HCT116 (cell line): ENCODE results near the gene IL1RAP. TPM values are rescaled to one million over a fixed set of nuclear protein-coding genes. Genes with fewer than 3 reads are reported as not detected.

Source experiments
- ATAC-seq: fragments of 200-7000 bp; cut with Tn5 transposase; 2 replicates; pipeline ENCODE4 v1.9.1; 2020; ENCODE audit warnings: mild to moderate bottlenecking, moderate library complexity
- BruUV-seq: library from RNA; stranded (reverse); fragments of 400-500 nt; replicated peaks from 2 replicates; lab custom pipeline; 2021; lab: Mats Ljungman, UMichigan
- CTCF ChIA-PET: fragments of 300-600 bp; sonication (Branson Sonifier 250); formaldehyde crosslinking; loops from one replicate; lab custom pipeline; 2021; ENCODE audit warnings: antibody characterized with exemption; lab: Charles Lee
- POLR2A ChIA-PET: fragments of 300-600, 350-600 bp; sonication (Branson Sonifier 250); formaldehyde crosslinking; loops from one replicate; lab custom pipeline; 2021; ENCODE audit warnings: antibody characterized with exemption; lab: Charles Lee
- RAD21 ChIA-PET, 2 experiments: fragments of 300-600 bp; sonication (Branson Sonifier 250); formaldehyde crosslinking; loops; one replicate each; lab custom pipeline; 2023; ENCODE audit warnings: low total read pairs in 2 of 2; ENCODE audit not compliant: uncharacterized antibody in 2 of 2, unreplicated experiment in 2 of 2, low non-redundant PET in 1 of 2; lab: Charles Lee
- DNase-seq: peaks from one replicate; pipeline ENCODE4 v3.0.0-alpha.2; 2010; ENCODE audit warnings: low read depth, low spot score
- H2AFZ ChIP-seq: fragments of 200-600 bp; shearing (Covaris generic), sonication (generic); 2 replicates; pipeline ENCODE4 v1.6.1; 2017; ENCODE audit warnings: low read depth, mixed run types, mixed read lengths, antibody characterized with exemption, low read length; ENCODE audit not compliant: poor library complexity, severe bottlenecking
- H3K27ac ChIP-seq: 2 replicates; pipeline ENCODE4 v1.5.1; 2012; ENCODE audit warnings: low read depth, low read length
- H3K27me3 ChIP-seq: fragments of 200-600 bp; sonication (generic); 2 replicates; pipeline ENCODE4 v1.6.1; 2016; ENCODE audit warnings: mixed run types, low read length, mixed read lengths; ENCODE audit not compliant: insufficient read depth
- H3K36me3 ChIP-seq, 2 experiments: fragments of 200-500 bp in 1 of 2; fragments of 200-600 bp in 1 of 2; sonication (Bioruptor generic) in 1 of 2; sonication (generic) in 1 of 2; 2 replicates each; pipeline versions ENCODE4 v1.5.1 to v1.6.1; 2014 to 2016; ENCODE audit warnings: low read length in 2 of 2, inconsistent platforms in 1 of 2, mixed read lengths in 1 of 2, mixed run types in 1 of 2; ENCODE audit not compliant: insufficient read depth in 2 of 2, control insufficient read depth in 1 of 2
- H3K4me1 ChIP-seq, 2 experiments: fragments of 200-600 bp in 1 of 2; sonication (generic) in 1 of 2; 2 replicates each; pipeline versions ENCODE4 v1.5.1 to v1.6.1; 2012 to 2017; ENCODE audit warnings: low read length in 2 of 2, inconsistent platforms in 1 of 2, mild to moderate bottlenecking in 1 of 2, mixed read lengths in 1 of 2, mixed run types in 1 of 2, moderate library complexity in 1 of 2; ENCODE audit not compliant: insufficient read depth in 2 of 2, control insufficient read depth in 1 of 2
- H3K4me2 ChIP-seq: fragments of 200-600 bp; sonication (generic); 2 replicates; pipeline ENCODE4 v1.6.1; 2017; ENCODE audit warnings: mixed run types, low read length, mixed read lengths
- H3K4me3 ChIP-seq, 2 experiments: fragments of 200-600 bp in 1 of 2; sonication (generic) in 1 of 2; replicated peaks in 1 of 2; 2 replicates each; pipeline ENCODE4 v1.5.1; 2011 to 2016; ENCODE audit warnings: low read length in 2 of 2, control low read depth in 1 of 2, low read depth in 1 of 2, mild to moderate bottlenecking in 1 of 2, mixed read lengths in 1 of 2, mixed run types in 1 of 2
- H3K79me2 ChIP-seq: fragments of 200-600 bp; sonication (generic); 2 replicates; pipeline ENCODE4 v1.6.1; 2017; ENCODE audit warnings: mild to moderate bottlenecking, mixed run types, low read length, moderate library complexity, mixed read lengths; ENCODE audit not compliant: insufficient read depth
- H3K9ac ChIP-seq: fragments of 200-600 bp; sonication (generic); 2 replicates; pipeline ENCODE4 v1.6.1; 2016; ENCODE audit warnings: low read length, mixed read lengths
- H3K9me2 ChIP-seq: fragments of 200-600 bp; sonication (generic), shearing (Covaris generic); 2 replicates; pipeline ENCODE4 v1.6.1; 2017; ENCODE audit warnings: mixed run types, mild to moderate bottlenecking, moderate library complexity; ENCODE audit not compliant: insufficient read depth
- H3K9me3 ChIP-seq, 2 experiments: fragments of 200-500 bp in 1 of 2; fragments of 200-600 bp in 1 of 2; sonication (Bioruptor generic) in 1 of 2; sonication (generic) in 1 of 2; 2 replicates each; pipeline ENCODE4 v1.6.1; 2014 to 2017; ENCODE audit warnings: low read length in 2 of 2, mixed read lengths in 2 of 2, inconsistent platforms in 1 of 2, low read depth in 1 of 2, mild to moderate bottlenecking in 1 of 2, mixed run types in 1 of 2, moderate library complexity in 1 of 2; ENCODE audit not compliant: control insufficient read depth in 1 of 2, insufficient read depth in 1 of 2
- H4K20me1 ChIP-seq: fragments of 200-600 bp; sonication (generic), shearing (Covaris generic); 2 replicates; pipeline ENCODE4 v1.6.1; 2017; ENCODE audit warnings: mixed run types, mild to moderate bottlenecking, moderate library complexity; ENCODE audit not compliant: insufficient read depth
- CBX3 ChIP-seq: IDR thresholded peaks from 2 replicates; pipeline ENCODE4 v1.6.1; 2012; ENCODE audit warnings: low read depth
- CEBPB ChIP-seq: IDR thresholded peaks from 2 replicates; pipeline ENCODE4 v1.6.1; 2012; ENCODE audit warnings: low read depth
- CTCF ChIP-seq, 3 experiments: fragments of 200-600 bp in 1 of 3; sonication (generic) in 1 of 3; IDR thresholded peaks in 2 of 3; conservative IDR thresholded peaks in 1 of 3; 2 replicates each; pipeline ENCODE4 v1.5.1; 2012 to 2017; ENCODE audit warnings: low read depth in 2 of 3, low read length in 2 of 3, antibody characterized with exemption in 1 of 3, borderline replicate concordance in 1 of 3, control low read depth in 1 of 3, mild to moderate bottlenecking in 1 of 3, mixed read lengths in 1 of 3, mixed run types in 1 of 3, moderate library complexity in 1 of 3; ENCODE audit not compliant: insufficient read depth in 1 of 3
- ELF1 ChIP-seq: IDR thresholded peaks from 2 replicates; pipeline ENCODE4 v1.6.1; 2012; ENCODE audit warnings: low read depth, borderline replicate concordance
- EZH2 ChIP-seq: fragments of 200-600 bp; sonication (generic); IDR thresholded peaks from 2 replicates; pipeline ENCODE4 v1.6.1; 2017; ENCODE audit warnings: antibody characterized with exemption, mixed run types
- JUND ChIP-seq: IDR thresholded peaks from 2 replicates; pipeline ENCODE4 v1.6.1; 2012
- MAX ChIP-seq: IDR thresholded peaks from 2 replicates; pipeline ENCODE4 v1.6.1; 2012
- POLR2A ChIP-seq: IDR thresholded peaks from 2 replicates; pipeline ENCODE4 v1.7.0; 2011; ENCODE audit warnings: borderline replicate concordance; ENCODE audit not compliant: insufficient read depth, insufficient read length; ENCODE audit errors: extremely low read depth
- SP1 ChIP-seq: IDR thresholded peaks from 2 replicates; pipeline ENCODE4 v1.6.1; 2012; ENCODE audit warnings: low read depth
- ZNF274 ChIP-seq: fragments of 200-500 bp; sonication (Bioruptor generic); IDR thresholded peaks from 2 replicates; pipeline ENCODE4 v1.6.1; 2014; ENCODE audit warnings: mild to moderate bottlenecking, low read depth, low read length, inconsistent platforms
- intact Hi-C: fragments of 100-400 bp; cut with micrococcal nuclease; formaldehyde crosslinking; loops from 2 replicates; pipeline ENCODE4 v1.10.0; 2022
- total RNA-seq: library from RNA; stranded (reverse); gene quantifications from one replicate; pipeline ENCODE4 v1.2.1, GENCODE V29; 2021; ENCODE audit not compliant: unreplicated experiment

The IL1RAP gene
- total RNA-seq, 1 experiment from 2014 or later = 5.8 TPM

DNA sequence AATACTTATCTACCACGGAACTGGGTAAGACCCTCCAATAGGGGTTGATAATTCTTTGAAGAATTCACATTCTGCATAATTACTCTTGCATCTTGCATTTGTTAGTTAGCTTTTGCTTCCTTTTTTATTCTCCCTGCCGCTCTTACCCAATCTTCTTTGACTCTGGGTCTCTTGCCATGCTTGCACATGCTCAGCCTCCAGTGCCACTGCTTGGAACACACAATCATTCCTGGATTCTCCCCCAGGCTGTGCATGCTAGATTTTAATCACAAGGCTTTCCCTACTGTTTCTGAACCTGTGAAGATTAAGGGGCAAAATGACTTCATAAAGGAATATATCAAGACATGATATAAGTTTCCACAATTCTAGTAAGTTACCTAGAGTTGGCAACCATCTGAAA lies 133.1 kb downstream of the IL1RAP start:
- no peaks in the 10 kb centered on the region for H3K79me2 ChIP-seq
- intact Hi-C loops = no loop called here
- ATAC-seq (no peak), DNase-seq (no peak)
- no peaks in the 10 kb centered on the region for H3K4me1 ChIP-seq
- no peaks in the 10 kb centered on the region for H3K36me3 ChIP-seq
- no peak overlapping the region for H3K9ac ChIP-seq
- H3K9me3 ChIP-seq = no peaks in the 10 kb centered on the region
- no peak overlapping the region for H3K4me2 ChIP-seq
- ChIA-PET RAD21 (no interaction called here), POLR2A (no interaction called here), CTCF (no interaction called here)
- no peak for TF ChIP-seq MAX
- TF ChIP-seq CTCF (IDR thresholded peaks at IDR 0.05 in 2 of 3, conservative IDR thresholded peaks at IDR 0.05 in 1 of 3; ENCODE audit: borderline replicate concordance in 1 of 3, insufficient read depth in 1 of 3, low read depth in 2 of 3, low read length in 2 of 3) = no peak
- TF ChIP-seq CEBPB = no peak
- TF ChIP-seq SP1 = no peak
- no TSS peak for BruUV-seq
- no peaks in the 10 kb centered on the region for H3K27me3 ChIP-seq
- H3K9me2 ChIP-seq = no peaks in the 10 kb centered on the region
- H4K20me1 ChIP-seq = no peaks in the 10 kb centered on the region
- H3K27ac ChIP-seq = no peak overlapping the region
- no peak overlapping the region for H3K4me3 ChIP-seq
- no peak overlapping the region for H2AFZ ChIP-seq

GRCh38 chr3:190655933-190656332 lies 142.0 kb downstream of the IL1RAP start:
- Histone ChIP-seq H3K27ac (no peak overlapping the region), H3K79me2 (no peaks in the 10 kb centered on the region), H3K4me2 (no peak overlapping the region), H3K4me1 (no peaks in the 10 kb centered on the region), H3K36me3 (no peaks in the 10 kb centered on the region), H3K9me2 (no peaks in the 10 kb centered on the region; the same call in 1 of the 2 replicates), H3K4me3 (no peak overlapping the region), H3K9me3 (no peaks in the 10 kb centered on the region), H4K20me1 (no peaks in the 10 kb centered on the region)
- intact Hi-C loops = no loop called here
- ChIA-PET CTCF (no interaction called here), RAD21 (no interaction called here), POLR2A (no interaction called here)
- no peak for ATAC-seq
- no TSS peak for BruUV-seq
- TF ChIP-seq ELF1 = no peak
- TF ChIP-seq POLR2A = no peak
- no peak for TF ChIP-seq EZH2
- no peak for TF ChIP-seq CBX3
- TF ChIP-seq CTCF (IDR thresholded peaks at IDR 0.05 in 2 of 3, conservative IDR thresholded peaks at IDR 0.05 in 1 of 3; ENCODE audit: borderline replicate concordance in 1 of 3, insufficient read depth in 1 of 3, low read depth in 2 of 3, low read length in 2 of 3) = no peak
- no peak for TF ChIP-seq ZNF274
- TF ChIP-seq JUND = no peak
- TF ChIP-seq, all 23 proteins: peak for 0
- DNase-seq = no peak
- no peak overlapping the region for H2AFZ ChIP-seq
- no peak overlapping the region for H3K9ac ChIP-seq
- H3K27me3 ChIP-seq = no peaks in the 10 kb centered on the region
